Glomerular visceral epithelial cell (primary cell): ENCODE data around the gene MSANTD4.
"Not testable (repeated sequence)": the region's sequence is repeated elsewhere in the genome, so short reads cannot be mapped to it uniquely, and the experiment has no call there.

Source experiments
- DNase-seq: peaks from one replicate; pipeline ENCODE4 v3.0.0-alpha.2; 2016; ENCODE audit errors: extremely low spot score

The MSANTD4 gene

GRCh38 chr11:106021967-106022794, at the start of gene MSANTD4:
Gene MSANTD4, minus strand, starts transcription at chr11:106022240. Its CDS starts 11,323 bp downstream, at chr11:106010917.
- DNase-seq = peak; percentile 98

DNA sequence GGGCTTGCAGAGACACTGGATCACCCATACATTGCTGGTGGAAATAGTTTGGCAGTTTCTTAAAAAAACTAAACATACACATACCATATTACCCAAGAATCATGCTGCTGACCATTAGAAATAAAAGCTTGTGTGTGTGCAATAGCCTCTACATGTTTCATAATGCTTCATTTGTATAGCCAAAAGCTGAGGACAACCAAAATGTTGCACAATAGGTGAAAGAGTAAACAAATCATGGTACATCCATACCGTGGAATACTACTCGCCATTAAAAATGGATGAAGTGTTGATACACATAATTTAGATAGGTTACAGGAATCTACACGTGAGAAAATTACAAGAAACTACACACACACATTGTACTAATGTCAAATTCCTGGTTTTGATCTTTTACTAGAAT, 48.6 kb upstream of the MSANTD4 start:
- no peak for DNase-seq

GRCh38 chr11:106063009-106063408, 41.0 kb upstream of the MSANTD4 start:
- DNase-seq = no peak

GRCh38 chr11:106061954-106062949, 40.2 kb upstream of the MSANTD4 start:
- DNase-seq = no peak

DNA sequence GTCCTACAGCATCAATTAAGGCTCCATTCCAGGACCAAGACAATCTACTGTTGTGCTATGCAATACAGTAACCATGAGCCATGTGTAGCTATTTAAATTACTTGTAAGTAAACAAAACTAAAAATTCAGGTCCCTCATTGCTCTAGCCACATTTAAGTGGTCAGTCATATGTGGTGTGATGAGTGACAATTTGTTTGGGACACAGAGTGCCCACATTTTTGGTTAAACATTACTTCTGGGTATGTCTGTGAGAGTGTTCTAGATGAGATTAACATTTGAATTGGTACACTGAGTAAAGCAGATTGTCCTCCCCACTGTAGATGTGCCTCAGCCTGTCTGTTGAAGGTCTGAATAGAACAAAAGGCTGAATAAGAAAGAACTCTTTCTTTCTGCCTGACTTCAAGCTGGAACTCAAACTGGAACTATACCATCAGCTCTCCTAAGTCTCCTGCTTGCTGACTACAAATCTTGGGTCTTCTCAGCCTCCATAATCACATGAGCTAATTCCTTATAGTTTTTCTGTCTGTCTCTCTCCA, 39.3 kb upstream of the MSANTD4 start:
- no peak for DNase-seq

DNA sequence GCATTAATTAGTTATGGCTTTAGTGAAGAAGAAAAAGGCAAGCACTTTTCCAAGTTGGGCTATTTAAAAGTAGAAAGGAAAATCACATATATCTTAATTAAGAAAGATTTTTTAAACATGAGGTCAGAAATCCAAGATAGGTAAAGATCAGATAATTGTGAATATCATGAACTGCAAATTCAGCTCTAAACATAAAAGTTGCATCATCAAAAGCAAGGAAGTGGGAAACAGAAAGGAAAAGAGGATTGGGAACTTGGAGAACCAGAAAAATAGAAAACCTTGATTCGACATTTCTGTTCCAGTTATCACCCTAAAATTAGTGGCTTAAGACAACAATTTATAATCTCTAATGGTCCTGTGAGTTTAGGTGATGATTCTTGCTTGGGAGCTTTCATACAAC, 37.6 kb upstream of the MSANTD4 start:
- DNase-seq = no peak

DNA sequence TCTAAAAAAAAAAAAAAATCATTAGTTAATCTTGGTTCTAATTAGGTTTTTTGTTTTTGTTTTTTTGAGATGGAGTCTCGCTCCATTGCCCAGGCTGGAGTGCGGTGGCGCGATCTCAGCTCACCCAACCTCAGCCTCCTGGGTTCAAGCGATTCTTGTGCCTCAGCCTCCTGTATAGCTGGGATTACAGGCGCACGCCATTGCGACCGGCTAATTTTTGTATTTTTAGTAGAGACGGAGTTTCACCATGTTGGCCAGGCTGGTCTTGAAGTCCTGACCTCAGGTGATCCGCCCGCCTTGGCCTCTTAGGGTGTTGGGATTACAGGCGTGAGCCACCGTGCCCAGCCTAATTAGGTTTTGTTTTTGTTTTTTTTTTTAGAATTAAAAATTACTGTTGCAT, 36.3 kb upstream of the MSANTD4 start:
- DNase-seq = not testable (repeated sequence)

GRCh38 chr11:106051103-106051502, 29.1 kb upstream of the MSANTD4 start:
- DNase-seq = no peak

DNA sequence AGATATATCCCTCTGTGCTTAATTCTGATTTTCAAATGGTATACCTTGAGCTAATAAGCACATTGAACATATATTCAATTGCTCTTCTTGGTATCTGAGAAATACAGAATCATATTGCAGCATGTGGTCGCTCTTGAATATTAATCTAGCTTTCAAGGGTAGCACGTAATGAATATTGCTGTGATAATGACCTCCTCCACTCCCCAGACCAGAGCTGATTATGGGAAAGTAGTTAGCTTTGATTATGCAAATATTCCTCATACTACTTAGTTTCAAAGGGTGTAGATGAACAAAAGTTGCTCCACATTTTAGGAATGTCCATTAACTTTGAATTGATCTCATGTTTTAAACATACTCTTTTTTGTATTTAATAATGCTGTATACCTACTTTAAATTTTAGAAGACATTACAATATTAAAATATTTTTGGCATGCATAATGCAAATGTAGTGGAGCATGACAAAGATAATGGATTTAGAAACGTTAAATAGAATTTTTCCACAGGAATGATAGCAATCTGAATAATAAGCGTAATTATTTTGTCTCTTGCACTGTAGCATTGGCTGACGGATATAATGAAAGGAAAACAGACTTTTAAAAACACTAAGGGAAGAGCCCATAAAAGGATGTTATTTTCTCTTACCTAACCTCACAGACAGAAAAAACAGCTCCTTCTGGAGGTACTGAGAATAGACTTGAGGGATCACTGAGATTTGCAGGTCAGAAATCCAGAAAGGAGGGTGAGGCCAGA, 27.9 kb upstream of the MSANTD4 start:
- DNase-seq = no peak

DNA sequence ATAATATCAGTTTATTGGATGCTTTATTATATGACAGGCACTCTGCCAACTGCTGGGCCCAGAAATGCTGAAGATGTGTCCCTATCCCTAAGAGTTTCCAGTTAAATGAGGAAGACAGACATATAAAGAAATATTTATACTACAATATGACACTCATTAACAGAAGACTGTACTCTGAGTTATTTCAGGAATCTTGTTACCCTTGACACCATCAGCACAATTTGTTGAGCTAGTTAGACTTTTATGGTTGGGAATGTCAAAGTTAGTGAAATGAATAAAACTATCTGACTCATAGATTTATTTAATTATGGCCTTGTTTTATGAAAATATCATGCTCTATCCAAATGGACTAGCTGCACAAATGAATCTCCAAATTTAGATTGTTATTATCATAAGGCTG, 25.6 kb upstream of the MSANTD4 start:
- peak; percentile 1 for DNase-seq

DNA sequence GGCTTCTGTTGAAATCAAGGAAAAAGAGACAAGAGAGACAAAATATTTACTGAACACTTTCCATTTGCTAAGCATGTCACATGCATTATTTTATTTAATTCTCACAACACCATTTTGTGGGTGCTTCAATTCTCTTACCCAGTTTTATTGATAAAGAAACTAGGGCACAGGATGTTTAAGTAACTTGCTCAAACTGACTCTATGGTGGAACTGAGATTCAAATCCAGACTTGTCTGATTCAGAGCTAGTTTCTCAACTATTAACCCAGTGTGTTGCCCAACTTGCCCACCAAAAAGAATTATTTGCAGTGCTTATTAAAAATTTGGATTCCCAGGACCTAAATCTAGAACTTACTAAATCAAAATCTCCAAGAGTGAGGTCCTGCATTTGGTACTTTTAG, 21.5 kb upstream of the MSANTD4 start:
- DNase-seq = no peak

DNA sequence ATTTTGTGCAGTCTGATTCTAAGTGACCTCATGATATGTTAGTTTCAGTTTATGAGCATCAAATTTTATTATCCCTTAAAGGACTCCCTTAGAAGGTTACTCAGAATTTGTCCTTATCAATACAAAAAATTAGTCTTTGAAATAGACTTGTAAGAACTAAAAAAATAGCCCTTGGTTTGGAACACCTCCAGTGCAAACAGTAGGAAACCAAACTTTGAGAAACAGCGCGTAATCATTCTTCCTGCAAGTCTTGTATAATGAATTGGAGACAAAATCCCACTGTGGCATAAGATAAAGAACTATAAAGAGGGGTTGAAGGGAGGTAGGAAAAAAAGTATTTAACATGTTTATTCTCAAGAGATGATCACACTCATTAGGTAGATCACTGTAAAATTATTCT, 10.8 kb upstream of the MSANTD4 start:
- no peak for DNase-seq

DNA sequence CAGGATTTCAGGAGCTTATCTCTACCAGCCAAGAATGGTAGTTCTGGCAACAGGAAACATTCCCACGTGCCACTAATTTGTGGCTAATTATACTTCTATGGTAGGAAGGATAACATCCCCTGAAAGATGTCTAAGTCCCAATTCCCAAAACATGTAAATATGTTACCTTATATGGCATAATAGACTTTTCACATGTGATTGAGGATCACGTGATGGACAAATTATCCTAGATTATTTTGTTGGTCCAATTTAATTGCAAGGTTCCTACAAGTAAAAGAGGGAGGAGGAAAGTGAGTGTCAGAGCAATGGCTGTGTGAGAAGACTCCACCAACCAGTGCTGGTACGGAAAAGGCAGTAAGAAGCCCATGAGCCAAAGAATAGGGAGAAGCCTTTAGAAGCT, 9.9 kb upstream of the MSANTD4 start:
- DNase-seq = no peak

GRCh38 chr11:106031202-106031810, 9.3 kb upstream of the MSANTD4 start:
- DNase-seq = no peak

DNA sequence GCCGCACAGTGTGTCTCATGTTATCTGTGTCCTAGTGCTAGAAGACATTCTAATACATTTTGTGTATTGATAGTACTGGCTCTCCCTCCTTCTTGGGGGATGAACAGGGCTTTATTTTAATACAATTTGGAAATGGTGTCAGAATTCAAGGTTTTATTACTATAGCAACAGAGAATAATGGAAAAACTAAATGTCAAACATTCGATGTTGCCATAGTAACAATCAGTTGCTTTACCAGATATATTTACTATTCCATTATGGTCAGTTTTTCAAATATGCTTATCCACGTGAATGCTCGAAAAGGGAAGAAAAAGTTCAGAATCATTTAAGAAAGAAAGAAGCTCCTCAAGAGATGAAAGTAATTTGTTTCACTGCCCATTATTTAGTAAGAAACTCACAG, 8.6 kb upstream of the MSANTD4 start:
- DNase-seq = no peak

GRCh38 chr11:106022795-106023275, 795 bp upstream of the MSANTD4 start:
- DNase-seq = no peak

- peak; percentile 4 for DNase-seq
Observed at GRCh38 chr11:106021181-106021966, 666 bp downstream of the MSANTD4 start.

- no peak for DNase-seq
Observed at GRCh38 chr11:106017093-106017492, 4.9 kb downstream of the MSANTD4 start.

DNA sequence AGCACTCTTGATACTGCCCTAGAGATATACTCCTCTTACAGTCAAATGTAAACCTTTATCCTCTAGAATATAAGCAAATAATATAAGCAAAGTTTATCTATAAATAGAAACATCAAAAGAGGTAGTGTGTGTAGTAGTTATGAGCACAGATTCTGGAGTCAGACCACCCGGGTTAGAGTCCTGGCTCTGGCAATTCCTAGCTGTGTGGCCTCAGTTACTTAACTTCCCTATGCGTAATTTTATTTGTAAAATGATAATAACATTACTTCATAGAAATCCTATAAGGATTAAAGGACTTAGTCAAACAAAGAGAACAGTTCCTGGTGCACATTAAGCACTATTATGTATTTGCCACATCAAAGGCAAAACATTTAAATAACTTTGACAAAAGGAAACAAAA, 7.0 kb downstream of the MSANTD4 start:
- DNase-seq = no peak

GRCh38 chr11:106014620-106015019, 7.4 kb downstream of the MSANTD4 start:
- no peak for DNase-seq
